Adipocyte (in vitro differentiated cells): ENCODE results near the gene PLEKHG1.

Experiments used
- DNase-seq: peaks from one replicate; pipeline ENCODE4 v3.0.0-alpha.2; 2015; ENCODE audit warnings: low read depth
- H3K27me3 ChIP-seq: replicated peaks from 2 replicates; pipeline ENCODE4 v1.7.0; 2013; ENCODE audit warnings: mild to moderate bottlenecking, low read length, moderate library complexity; ENCODE audit not compliant: control insufficient read depth, insufficient read depth
- H3K36me3 ChIP-seq: 2 replicates; pipeline ENCODE4 v1.7.0; 2013; ENCODE audit warnings: low read length, mild to moderate bottlenecking, moderate library complexity; ENCODE audit not compliant: control insufficient read depth, insufficient read depth, severe bottlenecking
- H3K4me1 ChIP-seq: 2 replicates; pipeline ENCODE4 v1.7.0; 2013; ENCODE audit warnings: mild to moderate bottlenecking, low read length, moderate library complexity; ENCODE audit not compliant: control insufficient read depth, insufficient read depth
- H3K4me3 ChIP-seq: 2 replicates; pipeline ENCODE4 v1.7.0; 2013; ENCODE audit warnings: mild to moderate bottlenecking, low read length, moderate library complexity
- H3K9ac ChIP-seq: 2 replicates; pipeline ENCODE4 v1.7.0; 2013; ENCODE audit warnings: mild to moderate bottlenecking, low read length, moderate library complexity
- H3K9me3 ChIP-seq: 2 replicates; pipeline ENCODE4 v1.7.0; 2013; ENCODE audit warnings: mild to moderate bottlenecking, low read length, moderate library complexity; ENCODE audit not compliant: control insufficient read depth

The PLEKHG1 gene

DNA sequence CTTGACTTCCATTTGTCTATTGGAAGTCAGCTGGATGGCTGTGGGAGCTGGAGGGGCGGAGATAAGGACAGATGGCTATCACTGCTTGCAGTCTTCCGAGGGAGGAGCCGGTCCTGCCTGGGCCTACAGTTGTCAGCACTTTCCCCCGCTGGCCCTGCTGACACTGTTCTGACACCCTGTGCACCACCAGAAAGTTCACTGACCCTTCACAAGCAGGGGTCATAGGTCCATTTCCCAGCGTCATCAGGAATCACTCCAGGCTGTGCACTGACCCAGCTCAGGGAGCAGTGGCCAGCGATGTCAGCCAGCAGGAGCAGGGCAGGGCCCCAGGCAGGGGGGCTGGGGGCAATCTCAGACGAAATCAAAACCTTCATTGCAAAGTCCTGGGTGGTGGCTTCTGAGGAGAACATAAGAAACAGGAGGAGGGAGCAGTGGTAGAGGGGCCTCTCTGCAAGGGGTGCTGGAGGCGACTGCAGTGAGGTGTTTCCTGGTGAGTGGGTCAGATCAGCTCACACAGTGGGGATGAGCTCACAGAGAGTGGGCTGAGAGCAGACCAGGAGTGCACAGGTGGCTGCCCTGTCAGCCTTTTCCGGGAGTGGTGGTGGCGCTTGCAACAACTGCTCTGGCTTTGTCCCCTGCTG, 26.5 kb upstream of the PLEKHG1 start:
- H3K36me3 ChIP-seq, result no peaks in the 10 kb centered on the region
- peaks cover 46% of the 10 kb centered on the region for H3K27me3 ChIP-seq
- H3K4me1 ChIP-seq, result no peaks in the 10 kb centered on the region
- H3K4me3 ChIP-seq, result no peak overlapping the region
- DNase-seq, result no peak
- no peak overlapping the region for H3K9ac ChIP-seq
- no peaks in the 10 kb centered on the region for H3K9me3 ChIP-seq

DNA sequence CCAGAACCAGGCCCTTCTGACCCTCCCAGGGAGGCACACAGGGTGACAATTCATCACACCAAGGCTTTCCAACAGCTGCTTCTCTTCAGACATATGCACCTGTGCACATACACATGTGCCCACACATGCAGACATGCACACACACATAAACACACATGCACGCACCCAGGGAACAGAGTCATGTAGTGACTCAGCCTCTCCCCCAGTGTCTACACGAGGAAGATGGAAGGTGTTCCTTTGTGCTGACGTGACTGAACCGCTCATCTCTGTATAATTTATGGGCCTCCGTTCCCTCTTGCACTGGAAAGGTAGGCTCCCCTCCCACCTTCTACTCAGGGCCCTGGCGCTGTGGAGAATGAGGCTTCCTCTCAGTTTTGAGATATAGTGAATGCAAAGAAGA, 23.8 kb upstream of the PLEKHG1 start:
- Histone ChIP-seq H3K27me3 (peaks cover 43% of the 10 kb centered on the region), H3K9me3 (no peaks in the 10 kb centered on the region), H3K4me3 (no peak overlapping the region), H3K9ac (no peak overlapping the region), H3K4me1 (no peaks in the 10 kb centered on the region), H3K36me3 (no peaks in the 10 kb centered on the region)
- DNase-seq, result no peak

DNA sequence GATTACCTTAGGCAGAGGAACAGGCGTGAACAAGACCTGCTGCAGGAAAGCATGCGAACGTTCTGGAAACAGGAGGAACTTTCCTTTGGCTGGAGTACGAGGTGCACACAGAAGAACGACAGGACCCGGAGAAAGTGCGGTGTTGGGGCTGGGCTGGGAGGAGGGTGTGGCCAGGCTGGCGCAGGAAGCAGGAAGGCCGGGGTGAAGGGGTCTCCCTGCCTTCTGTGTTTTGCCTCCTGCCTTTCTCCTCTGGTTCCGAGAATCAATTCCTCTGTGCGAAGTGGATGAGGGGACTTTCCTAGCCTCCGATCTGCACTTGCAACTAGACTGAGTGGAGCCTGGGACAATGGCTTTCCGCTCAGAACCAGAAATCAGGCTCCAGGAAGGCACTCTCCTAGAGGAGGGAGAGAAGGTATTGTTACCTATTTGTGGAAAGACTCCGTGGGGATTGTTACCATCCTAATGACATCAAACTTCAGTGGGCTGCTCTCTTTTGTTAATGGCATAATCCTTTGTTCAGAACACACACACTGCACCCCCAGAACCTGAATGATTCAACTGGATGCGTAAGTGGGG, 22.9 kb upstream of the PLEKHG1 start:
- no peaks in the 10 kb centered on the region for H3K4me1 ChIP-seq
- H3K9ac ChIP-seq, result no peak overlapping the region
- H3K9me3 ChIP-seq, result no peaks in the 10 kb centered on the region
- peaks cover 44% of the 10 kb centered on the region for H3K27me3 ChIP-seq
- H3K36me3 ChIP-seq, result no peaks in the 10 kb centered on the region
- no peak for DNase-seq
- H3K4me3 ChIP-seq, result no peak overlapping the region

DNA sequence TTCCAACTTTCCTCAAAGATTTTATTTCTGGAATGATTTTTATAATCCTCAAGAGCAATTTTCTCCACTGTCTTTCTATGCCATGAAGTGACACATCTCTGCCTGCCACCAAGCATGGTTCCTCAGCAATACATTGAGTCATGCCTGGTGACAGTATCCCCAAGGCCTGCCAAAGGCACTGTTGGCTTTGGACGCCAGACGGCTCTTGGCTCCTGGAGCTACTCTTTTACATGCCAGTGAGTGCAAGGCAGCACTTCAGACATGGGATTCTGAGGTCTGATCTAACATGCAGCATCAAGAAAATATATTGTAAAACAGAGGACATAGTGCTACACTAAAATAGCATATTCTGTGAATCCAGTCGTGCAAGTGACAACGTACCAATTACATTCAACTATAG, 20.1 kb upstream of the PLEKHG1 start:
- Histone ChIP-seq H3K9ac (no peak overlapping the region), H3K4me3 (no peak overlapping the region), H3K9me3 (no peaks in the 10 kb centered on the region), H3K27me3 (peaks cover 49% of the 10 kb centered on the region), H3K4me1 (peaks cover 6% of the 10 kb centered on the region), H3K36me3 (no peaks in the 10 kb centered on the region)
- DNase-seq, result no peak

DNA sequence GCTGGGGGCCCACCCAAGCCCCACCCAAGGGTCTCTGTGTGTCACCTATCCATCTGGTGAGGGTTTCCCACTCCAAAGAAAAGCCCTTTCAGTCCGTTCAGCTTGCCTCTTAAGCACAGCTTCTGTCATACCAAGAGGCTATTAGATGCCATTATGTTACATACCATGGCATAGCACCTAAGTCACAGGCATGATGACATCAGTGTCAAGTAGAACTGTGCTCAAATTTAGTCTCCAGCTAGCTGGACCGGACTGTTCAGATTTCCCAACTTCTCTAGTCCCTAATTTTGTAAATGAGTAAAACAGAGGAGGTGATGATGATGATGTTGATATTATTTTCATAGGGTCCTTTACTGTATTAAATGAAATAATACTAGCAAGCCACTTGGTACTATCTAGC, 19.2 kb upstream of the PLEKHG1 start:
- DNase-seq, result no peak
- Histone ChIP-seq H3K9me3 (no peaks in the 10 kb centered on the region), H3K4me1 (peaks cover 6% of the 10 kb centered on the region), H3K27me3 (peaks cover 46% of the 10 kb centered on the region), H3K4me3 (no peak overlapping the region), H3K9ac (no peak overlapping the region), H3K36me3 (no peaks in the 10 kb centered on the region)

DNA sequence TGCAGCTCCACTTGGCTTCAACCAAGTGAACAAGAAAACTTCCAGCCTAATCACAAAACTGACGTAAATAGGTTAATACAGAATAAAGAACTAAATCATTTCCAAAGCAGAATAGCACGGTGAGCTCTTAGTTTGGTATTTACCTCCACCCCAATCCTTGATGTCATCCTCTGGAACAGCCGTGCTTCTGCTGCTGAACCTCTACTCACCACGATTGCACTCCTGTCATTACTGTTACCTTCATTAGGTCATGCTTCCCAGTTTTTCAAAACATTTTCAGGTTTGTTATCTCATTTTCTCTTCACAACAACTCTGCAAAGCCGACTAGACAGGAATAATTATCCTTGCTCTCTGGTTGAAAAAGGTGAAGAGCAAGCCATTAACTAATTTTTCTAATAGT, 15.6 kb upstream of the PLEKHG1 start:
- peaks cover 36% of the 10 kb centered on the region for H3K27me3 ChIP-seq
- no peaks in the 10 kb centered on the region for H3K9me3 ChIP-seq
- H3K4me3 ChIP-seq, result no peak overlapping the region
- peaks cover 11% of the 10 kb centered on the region for H3K4me1 ChIP-seq
- no peaks in the 10 kb centered on the region for H3K36me3 ChIP-seq
- H3K9ac ChIP-seq, result no peak overlapping the region
- no peak for DNase-seq

DNA sequence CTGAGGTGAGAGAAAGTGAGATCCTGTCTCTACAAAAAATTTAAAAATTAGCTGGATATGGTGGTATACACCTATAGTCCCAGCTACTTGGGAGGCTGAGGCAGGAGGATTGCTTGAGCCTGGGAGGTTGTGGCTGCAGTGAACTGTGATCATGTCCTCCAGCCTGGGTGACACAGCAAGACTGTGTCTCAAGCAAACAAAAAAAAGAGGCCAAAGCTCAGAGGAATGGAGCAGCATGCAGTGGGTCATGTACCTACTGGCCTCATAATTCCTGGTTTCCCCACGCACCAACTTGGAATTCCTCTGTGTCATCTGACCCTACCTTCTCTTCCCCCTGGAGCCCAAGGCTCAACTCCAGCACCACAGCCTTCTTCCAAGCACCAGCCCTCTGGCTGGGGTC, 15.1 kb upstream of the PLEKHG1 start:
- no peak overlapping the region for H3K4me3 ChIP-seq
- peaks cover 11% of the 10 kb centered on the region for H3K4me1 ChIP-seq
- H3K36me3 ChIP-seq, result no peaks in the 10 kb centered on the region
- H3K9me3 ChIP-seq, result no peaks in the 10 kb centered on the region
- no peak for DNase-seq
- no peak overlapping the region for H3K9ac ChIP-seq
- peaks cover 37% of the 10 kb centered on the region for H3K27me3 ChIP-seq

DNA sequence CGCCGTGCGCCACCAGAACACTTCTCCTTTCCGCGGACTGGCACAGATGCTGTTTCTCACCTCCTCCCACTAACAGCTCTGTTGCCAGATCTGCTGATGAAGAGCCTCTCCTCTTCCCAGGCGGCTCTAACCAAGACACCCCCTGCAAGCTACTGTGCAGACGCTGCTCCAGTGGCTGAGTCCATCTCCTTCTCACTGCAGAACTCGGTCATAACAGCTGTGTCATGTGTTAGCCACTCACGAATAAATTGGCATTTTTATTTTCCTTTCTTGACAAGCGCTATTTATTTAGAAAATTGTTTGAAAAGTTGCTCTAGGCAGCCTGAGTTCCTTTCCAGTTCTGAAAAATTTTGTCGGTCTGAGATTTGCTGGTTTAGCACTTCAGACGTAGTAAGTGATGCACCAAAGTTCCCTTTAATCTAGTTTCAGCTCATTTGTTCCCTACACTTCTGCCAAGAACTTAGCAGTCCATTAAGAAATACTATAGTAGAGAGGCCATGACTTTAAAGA, 12.8 kb upstream of the PLEKHG1 start:
- Histone ChIP-seq H3K9me3 (no peaks in the 10 kb centered on the region), H3K27me3 (peaks cover 40% of the 10 kb centered on the region), H3K4me3 (no peak overlapping the region), H3K4me1 (peaks cover 11% of the 10 kb centered on the region), H3K36me3 (no peaks in the 10 kb centered on the region), H3K9ac (no peak overlapping the region)
- no peak for DNase-seq

DNA sequence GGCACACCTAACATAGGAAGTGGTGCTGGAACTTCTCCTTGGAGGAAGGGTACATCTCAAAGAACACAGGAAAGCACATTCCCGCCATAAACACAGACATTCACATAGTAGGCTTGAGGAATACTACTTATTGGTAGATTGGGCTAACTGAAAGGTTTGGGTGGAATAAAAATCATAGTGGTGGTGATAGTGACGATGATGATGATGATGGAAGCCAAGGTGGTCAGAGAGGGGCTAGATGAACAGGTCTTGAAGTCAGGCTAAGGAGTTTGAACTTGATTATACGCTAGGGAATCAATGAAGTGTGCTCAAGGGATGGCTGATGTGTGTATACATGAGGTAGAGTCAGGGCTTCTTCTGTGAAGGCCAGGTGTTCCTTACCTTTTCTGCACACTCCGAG, 12.0 kb upstream of the PLEKHG1 start:
- Histone ChIP-seq H3K4me1 (peaks cover 11% of the 10 kb centered on the region), H3K36me3 (no peaks in the 10 kb centered on the region), H3K27me3 (peaks cover 42% of the 10 kb centered on the region), H3K9ac (no peak overlapping the region), H3K9me3 (peaks cover 4% of the 10 kb centered on the region), H3K4me3 (no peak overlapping the region)
- no peak for DNase-seq

DNA sequence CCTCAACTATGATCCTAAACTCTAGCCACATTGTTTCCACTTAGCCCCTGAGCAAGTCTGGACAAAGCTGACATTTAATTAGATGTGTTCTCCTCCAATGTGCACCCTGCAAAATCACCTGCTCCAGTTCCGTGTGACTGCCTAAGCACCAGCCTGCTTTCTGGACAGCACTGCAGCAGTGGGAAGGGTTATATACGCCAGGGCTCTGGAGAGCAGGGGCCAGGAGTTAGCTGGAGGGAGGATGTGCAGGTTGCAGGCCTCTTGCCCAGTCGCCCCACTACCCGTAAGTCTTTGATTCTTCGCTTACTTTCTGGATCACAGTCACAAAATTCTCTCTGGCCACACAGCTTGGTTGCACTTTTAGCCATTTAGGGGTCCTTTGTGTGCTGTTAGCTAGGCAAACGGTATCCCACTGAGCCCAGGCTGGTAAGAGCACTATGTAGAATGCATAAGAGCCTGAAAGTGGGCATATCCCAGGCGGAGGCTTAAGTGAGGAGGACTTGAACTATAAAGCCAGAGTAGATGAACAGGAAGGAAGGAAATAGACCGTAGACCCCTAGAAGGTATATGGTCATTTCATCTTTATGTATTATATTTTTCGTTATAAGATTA, 10.7 kb upstream of the PLEKHG1 start:
- H3K4me3 ChIP-seq, result no peak overlapping the region
- H3K9ac ChIP-seq, result no peak overlapping the region
- H3K4me1 ChIP-seq, result peaks cover 10% of the 10 kb centered on the region
- DNase-seq, result no peak
- peaks cover 4% of the 10 kb centered on the region for H3K9me3 ChIP-seq
- peaks cover 42% of the 10 kb centered on the region for H3K27me3 ChIP-seq
- no peaks in the 10 kb centered on the region for H3K36me3 ChIP-seq

DNA sequence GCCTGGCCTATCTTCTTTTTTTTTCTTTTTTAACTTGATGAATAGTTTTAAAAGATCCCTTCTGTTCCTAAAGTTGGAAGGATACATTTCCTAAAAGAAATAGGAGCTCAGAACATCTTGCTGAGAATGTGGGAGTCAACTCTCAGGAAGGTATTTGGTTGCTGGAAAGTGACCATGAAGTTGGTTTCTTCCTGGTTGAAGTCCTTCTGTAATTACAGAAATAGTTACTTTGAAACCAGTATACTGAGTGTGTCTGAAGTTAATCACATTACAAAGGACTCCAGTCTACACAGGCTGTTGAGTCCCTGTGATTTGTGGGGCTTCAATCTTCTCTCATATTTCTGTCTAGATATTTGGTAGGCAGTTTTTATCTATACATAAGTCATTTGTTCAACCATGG, 9.8 kb upstream of the PLEKHG1 start:
- DNase-seq, result no peak
- peaks cover 5% of the 10 kb centered on the region for H3K4me1 ChIP-seq
- H3K36me3 ChIP-seq, result no peaks in the 10 kb centered on the region
- peaks cover 42% of the 10 kb centered on the region for H3K27me3 ChIP-seq
- H3K9me3 ChIP-seq, result peaks cover 4% of the 10 kb centered on the region
- no peak overlapping the region for H3K4me3 ChIP-seq
- H3K9ac ChIP-seq, result no peak overlapping the region
